HL-60/S4 (cell line): Measurements from ENCODE around the gene AVPI1.
"Not testable (repeated sequence)": the region's sequence is repeated elsewhere in the genome, so short reads cannot be mapped to it uniquely, and the experiment has no call there.

ENCODE experiments used
- in situ Hi-C: fragments of 300-500 bp; cut with MboI; formaldehyde crosslinking; loops from 2 replicates; pipeline ENCODE4 v1.14.3; 2022; ENCODE audit warnings: low sequenced_read_pairs

AVPI1 gene

GRCh38 chr10:97684368-97684713, 2.7 kb downstream of the AVPI1 start:
- in situ Hi-C loops: not testable (repeated sequence)

- in situ Hi-C loops: no loop called here
Measured at GRCh38 chr10:97683556-97684367, 3.3 kb downstream of the AVPI1 start.

DNA sequence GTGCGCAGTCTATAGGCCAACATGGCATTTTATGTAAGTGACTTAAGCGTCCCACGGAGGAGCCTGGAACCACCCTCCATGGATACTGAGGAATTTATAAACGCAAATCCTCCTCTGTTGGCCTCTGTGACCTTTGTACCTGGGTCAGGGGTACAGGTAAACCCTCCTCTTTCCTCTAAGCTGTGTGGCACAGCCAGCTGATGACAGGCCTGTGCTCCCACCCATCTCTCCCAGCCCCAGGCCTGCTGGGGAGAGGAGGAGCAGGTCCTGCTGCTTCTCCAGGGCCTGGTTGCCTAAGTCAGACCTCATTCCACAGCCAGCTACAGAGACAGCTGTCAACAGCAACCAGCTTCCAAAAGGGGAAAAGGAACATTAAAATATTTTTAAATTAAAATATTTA, 5.0 kb downstream of the AVPI1 start:
- in situ Hi-C loops: no loop called here

DNA sequence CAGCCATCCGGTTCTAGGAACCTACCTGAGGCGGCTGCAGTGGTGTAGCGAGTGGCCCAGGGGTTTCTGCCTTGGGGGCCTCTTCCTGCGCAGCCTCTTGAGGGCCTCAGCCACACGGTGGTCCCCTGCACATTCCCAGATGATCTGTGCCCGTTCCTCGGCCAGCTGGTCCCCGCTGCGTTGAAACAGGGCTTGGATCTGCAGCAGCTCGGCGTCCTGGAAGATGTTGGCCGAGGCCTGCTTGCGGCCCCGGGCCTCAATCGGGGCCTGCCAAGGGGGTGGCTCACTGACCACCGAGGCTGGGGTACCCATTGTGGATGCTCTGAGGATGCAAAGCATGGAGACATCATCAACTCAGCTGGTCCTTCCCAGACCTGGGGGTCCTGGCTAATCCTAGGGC, 7.4 kb downstream of the AVPI1 start:
- in situ Hi-C loops: loop anchor here (5.0 kb wide), 1 partner anchor 53 kb away; no protein-coding TSS in a partner anchor

DNA sequence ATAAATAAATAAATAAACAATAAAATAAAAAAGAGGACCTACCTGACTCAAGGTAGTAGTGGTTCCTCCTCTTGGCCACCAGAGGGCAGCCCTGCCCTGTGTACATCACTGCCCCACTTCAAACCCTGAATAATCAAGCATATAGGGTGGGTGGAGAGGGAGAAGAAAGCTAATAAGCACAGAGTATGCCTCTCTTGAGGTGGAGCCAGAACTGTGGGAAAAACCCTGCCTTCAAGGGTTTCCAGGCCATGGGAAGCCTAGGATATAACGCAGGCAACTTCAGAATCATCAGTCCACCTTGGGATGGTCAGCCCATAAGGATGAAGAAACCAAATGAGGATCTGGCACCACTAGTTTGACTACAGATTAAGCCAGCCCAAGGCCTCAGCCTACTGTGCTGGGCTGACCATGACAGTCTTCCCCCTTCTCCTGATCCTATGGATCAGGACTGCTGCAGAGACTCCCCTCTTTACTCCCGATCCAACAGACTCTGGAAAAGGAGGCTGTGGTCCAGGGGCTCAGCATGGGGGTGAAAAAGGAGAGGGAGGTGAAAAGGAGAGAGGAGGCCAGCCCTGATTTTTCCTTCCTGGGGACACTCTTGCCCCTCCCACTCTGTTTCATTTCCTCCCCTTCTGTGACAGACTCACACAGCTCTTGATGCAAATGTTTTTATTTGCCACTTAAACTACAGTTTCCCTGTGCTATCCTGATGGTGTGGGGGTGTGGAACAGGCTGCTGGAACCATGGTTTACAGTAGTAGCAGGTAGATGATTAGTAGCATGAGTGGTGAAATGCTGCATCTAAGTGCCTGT, 10.1 kb downstream of the AVPI1 start:
- in situ Hi-C loops: loop anchor here (5.0 kb wide), 1 partner anchor 55 kb away; no protein-coding TSS in a partner anchor

DNA sequence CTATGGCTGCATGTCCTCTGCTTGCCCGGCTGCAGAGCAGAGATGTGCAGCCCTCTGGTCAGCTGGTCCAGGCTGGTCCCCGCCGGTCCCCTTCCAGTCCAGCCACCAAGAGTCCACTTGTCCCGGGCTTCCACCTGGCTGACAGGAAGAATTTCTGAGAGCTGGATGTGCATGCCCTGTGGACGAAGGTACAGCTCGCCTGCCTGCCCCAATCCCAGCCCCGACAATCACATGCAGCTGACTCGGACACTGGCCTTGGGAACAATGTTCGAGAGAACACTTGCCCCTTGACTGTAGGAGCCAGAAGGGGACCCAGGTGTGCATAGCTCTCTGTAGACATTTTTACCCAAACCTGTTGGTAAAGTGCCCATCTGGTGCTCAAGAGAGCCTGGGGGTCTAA, 11.8 kb downstream of the AVPI1 start:
- in situ Hi-C loops: loop anchor here (5.0 kb wide), 1 partner anchor 57 kb away; no protein-coding TSS in a partner anchor

GRCh38 chr10:97673736-97674525, 13.1 kb downstream of the AVPI1 start:
- in situ Hi-C loops: no loop called here

DNA sequence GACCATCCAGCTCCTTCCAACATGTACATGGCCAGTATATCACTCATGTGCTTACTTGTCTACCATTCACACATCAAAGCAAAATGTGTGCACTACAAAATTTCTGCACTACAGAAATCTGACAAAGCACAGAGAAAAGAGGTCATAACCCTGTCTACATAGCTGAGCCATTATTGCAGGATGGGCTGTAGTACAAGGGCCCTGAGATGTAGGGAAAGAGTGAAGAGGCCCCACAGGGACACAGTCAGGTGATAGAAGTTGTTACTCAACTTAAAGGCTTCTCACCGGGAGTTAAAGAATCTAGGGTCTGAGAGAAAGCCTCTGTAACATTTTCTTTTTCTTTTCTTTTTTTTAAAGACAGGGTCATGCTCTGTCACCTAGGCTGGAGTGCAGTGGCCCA, 17.5 kb downstream of the AVPI1 start:
- in situ Hi-C loops: no loop called here

GRCh38 chr10:97667463-97667862, 19.6 kb downstream of the AVPI1 start:
- in situ Hi-C loops: no loop called here

GRCh38 chr10:97666992-97667391, 20.0 kb downstream of the AVPI1 start:
- in situ Hi-C loops: no loop called here

DNA sequence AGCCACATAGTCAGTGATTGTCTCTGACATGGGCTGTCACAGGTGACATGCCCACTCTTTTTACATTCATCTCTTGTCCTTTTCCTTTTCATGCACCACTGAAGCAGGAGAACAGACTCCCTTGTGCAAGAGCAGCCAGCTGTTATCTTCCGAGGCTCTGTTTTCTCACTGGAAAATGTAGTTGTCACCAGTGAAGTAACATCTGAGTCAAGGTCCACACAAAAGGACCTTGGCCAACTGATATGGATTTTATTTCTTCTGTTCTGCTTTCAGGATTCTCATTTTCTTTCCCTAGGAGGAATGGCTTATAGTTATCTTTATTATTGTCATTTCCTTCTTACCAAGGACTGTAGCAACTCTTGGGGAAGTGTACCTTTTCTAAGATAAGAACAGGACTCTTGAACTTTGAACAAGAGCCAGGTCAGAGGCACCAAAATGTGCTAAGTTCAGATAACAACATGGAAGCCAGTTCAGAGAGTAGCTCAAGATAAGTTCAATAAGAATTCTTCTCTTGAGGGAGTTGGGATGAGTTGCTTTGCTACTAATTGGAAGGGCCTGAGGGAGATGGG, 22.7 kb downstream of the AVPI1 start:
- in situ Hi-C loops: no loop called here

GRCh38 chr10:97659589-97659988, 27.5 kb downstream of the AVPI1 start:
- in situ Hi-C loops: no loop called here

DNA sequence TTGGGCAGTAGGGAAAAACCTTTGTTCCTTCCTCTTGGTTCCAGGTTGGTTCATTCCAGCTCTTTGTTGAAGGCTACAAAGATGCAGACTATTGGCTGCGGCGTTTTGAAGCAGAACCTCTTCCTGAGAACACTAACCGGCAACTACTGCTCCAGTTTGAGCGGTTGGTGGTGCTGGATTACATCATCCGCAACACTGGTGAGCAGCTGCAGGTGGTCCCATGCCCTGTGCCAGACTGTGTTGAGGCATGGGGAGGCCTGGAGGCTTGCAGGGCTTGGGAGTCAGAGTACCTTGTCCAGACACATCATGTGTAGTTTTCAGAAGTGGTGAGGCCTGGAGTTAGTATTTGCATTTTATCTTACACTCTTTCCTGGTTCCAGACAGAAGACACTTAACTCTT, 30.3 kb downstream of the AVPI1 start:
- in situ Hi-C loops: no loop called here

- in situ Hi-C loops: no loop called here
Measured at GRCh38 chr10:97651773-97652172, 35.3 kb downstream of the AVPI1 start.

- in situ Hi-C loops: no loop called here
Measured at GRCh38 chr10:97650726-97651125, 36.3 kb downstream of the AVPI1 start.

DNA sequence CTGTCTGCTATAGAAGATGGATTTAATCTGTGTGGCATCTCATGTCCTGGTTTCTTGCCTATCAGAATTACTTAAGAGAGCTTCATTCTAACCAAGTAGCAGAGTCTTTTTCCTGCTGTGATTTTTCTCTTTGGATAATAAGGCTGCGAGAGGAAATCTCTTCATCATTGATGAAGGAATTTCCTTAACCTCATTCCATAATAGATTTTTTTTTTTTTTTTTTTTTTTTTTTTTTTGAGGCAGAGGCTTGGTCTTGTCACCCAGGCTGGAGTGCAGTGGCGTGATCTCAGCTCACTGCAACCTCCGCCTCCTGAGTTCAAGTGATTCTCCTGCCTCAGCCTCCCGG, 37.7 kb downstream of the AVPI1 start:
- in situ Hi-C loops: not testable (repeated sequence)

GRCh38 chr10:97648562-97649404, 38.3 kb downstream of the AVPI1 start:
- in situ Hi-C loops: no loop called here

GRCh38 chr10:97647556-97647955, 39.5 kb downstream of the AVPI1 start:
- in situ Hi-C loops: no loop called here

- in situ Hi-C loops: no loop called here
Measured at GRCh38 chr10:97644936-97645335, 42.1 kb downstream of the AVPI1 start.

DNA sequence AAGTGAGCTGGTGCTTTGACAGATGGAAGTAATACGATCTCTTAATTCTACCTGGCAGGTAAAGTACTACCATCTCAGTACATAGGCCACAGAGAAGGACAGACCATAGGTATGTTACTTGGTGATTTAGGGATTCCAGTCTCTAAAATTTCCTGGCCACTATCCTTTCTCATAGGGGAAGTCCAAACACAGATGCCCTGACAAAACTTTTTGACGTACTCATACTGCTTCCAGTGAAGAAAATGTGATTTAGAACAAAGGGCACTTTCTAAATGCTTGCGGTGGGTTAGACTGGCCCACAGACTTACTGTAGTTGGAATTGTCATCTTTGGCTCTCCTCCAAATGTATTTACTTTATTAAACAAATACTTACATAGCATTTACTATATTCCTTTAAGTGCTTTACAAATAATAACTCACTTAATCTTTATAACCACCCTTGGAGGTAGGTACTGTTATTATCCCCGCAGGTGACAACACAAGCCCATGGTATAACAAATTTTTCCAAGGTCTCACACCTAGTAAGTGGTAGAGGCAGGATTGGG, 43.5 kb downstream of the AVPI1 start:
- in situ Hi-C loops: no loop called here
